ENCODE results near the gene MAP2K4.

MAP2K4 gene

GRCh38 chr17:11981862-11982261 is 38.8 kb upstream of the MAP2K4 start:
- Histone ChIP-seq H2BK12ac (ENCODE audit: low read length) (no peak overlapping the region), H3K14ac (ENCODE audit: low read length) (no peak overlapping the region), H3K9ac (ENCODE audit: low read depth, low read length, poor library complexity) (no peak overlapping the region), H3K27me3 (ENCODE audit: control insufficient read depth in 3 of 3, insufficient read depth in 3 of 3, low read depth in 1 of 3, low read length in 3 of 3) (no peaks in the 10 kb centered on the region), H3K36me3 (replicated peaks in 1 of 2; ENCODE audit: control insufficient read depth in 2 of 2, insufficient read depth in 2 of 2, low read length in 2 of 2) (peaks cover 5 to 55% of the 10 kb centered on the region in 2 donors), H3K79me1 (ENCODE audit: low read depth, low read length) (no peaks in the 10 kb centered on the region), H2BK15ac (ENCODE audit: low read length) (no peak overlapping the region), H2BK120ac (ENCODE audit: low read depth, low read length) (no peak overlapping the region), H3K27ac (replicated peaks; ENCODE audit: low read length) (no peak overlapping the region), H3K18ac (ENCODE audit: low read length) (no peak overlapping the region), H2AK5ac (ENCODE audit: low read depth, low read length) (no peak overlapping the region), H3K23ac (ENCODE audit: low read depth, low read length, poor library complexity) (no peak overlapping the region), H2AFZ (ENCODE audit: low read length) (no peak overlapping the region), H4K8ac (ENCODE audit: low read depth, low read length) (no peak overlapping the region), H4K91ac (ENCODE audit: low read depth, low read length, poor library complexity) (no peak overlapping the region), H3K4me3 (ENCODE audit: low read length in 2 of 2) (no peak overlapping the region), H3K4me2 (ENCODE audit: insufficient read depth, low read length, poor library complexity, severe bottlenecking) (no peak overlapping the region), H3K4ac (ENCODE audit: low read length) (no peak overlapping the region), H2BK5ac (ENCODE audit: low read length) (no peak overlapping the region), H3K9me3 (replicated peaks in 1 of 2; ENCODE audit: control insufficient read depth in 2 of 2, insufficient read depth in 1 of 2, low read depth in 1 of 2, low read length in 2 of 2) (peaks cover 0 to 4% of the 10 kb centered on the region in 2 donors), H3K4me1 (ENCODE audit: control insufficient read depth in 2 of 2, insufficient read depth in 1 of 2, low read depth in 1 of 2, low read length in 2 of 2) (no peaks in the 10 kb centered on the region)
- WGBS, 2 donors (ENCODE audit: extremely low coverage in 2 of 2, insufficient read length in 2 of 2, insufficient replicate concordance in 1 of 2) = no CpG with 5 or more reads among the region's 4 CpGs
- no peak for DNase-seq (ENCODE audit: low spot score)

- Histone ChIP-seq H3K4me1 (ENCODE audit: control insufficient read depth in 2 of 2, insufficient read depth in 1 of 2, low read depth in 1 of 2, low read length in 2 of 2) (no peaks in the 10 kb centered on the region), H3K9ac (ENCODE audit: low read depth, low read length, poor library complexity) (no peak overlapping the region), H3K36me3 (replicated peaks in 1 of 2; ENCODE audit: control insufficient read depth in 2 of 2, insufficient read depth in 2 of 2, low read length in 2 of 2) (peaks cover 2 to 54% of the 10 kb centered on the region in 2 donors), H4K91ac (ENCODE audit: low read depth, low read length, poor library complexity) (no peak overlapping the region), H3K79me1 (ENCODE audit: low read depth, low read length) (no peaks in the 10 kb centered on the region), H3K23ac (ENCODE audit: low read depth, low read length, poor library complexity) (no peak overlapping the region), H3K27me3 (ENCODE audit: control insufficient read depth in 3 of 3, insufficient read depth in 3 of 3, low read depth in 1 of 3, low read length in 3 of 3) (no peaks in the 10 kb centered on the region), H3K14ac (ENCODE audit: low read length) (no peak overlapping the region), H2BK120ac (ENCODE audit: low read depth, low read length) (no peak overlapping the region), H3K4me2 (ENCODE audit: insufficient read depth, low read length, poor library complexity, severe bottlenecking) (no peak overlapping the region), H2BK5ac (ENCODE audit: low read length) (no peak overlapping the region), H3K18ac (ENCODE audit: low read length) (no peak overlapping the region), H2BK15ac (ENCODE audit: low read length) (no peak overlapping the region), H2AK5ac (ENCODE audit: low read depth, low read length) (no peak overlapping the region), H3K27ac (replicated peaks; ENCODE audit: low read length) (no peak overlapping the region), H2BK12ac (ENCODE audit: low read length) (no peak overlapping the region), H2AFZ (ENCODE audit: low read length) (peak overlapping the region; percentile 8), H4K8ac (ENCODE audit: low read depth, low read length) (no peak overlapping the region), H3K4ac (ENCODE audit: low read length) (no peak overlapping the region), H3K4me3 (ENCODE audit: low read length in 2 of 2) (no peak overlapping the region), H3K9me3 (replicated peaks in 1 of 2; ENCODE audit: control insufficient read depth in 2 of 2, insufficient read depth in 1 of 2, low read depth in 1 of 2, low read length in 2 of 2) (peaks cover 0 to 3% of the 10 kb centered on the region in 2 donors)
- WGBS, 2 donors (ENCODE audit: extremely low coverage in 2 of 2, insufficient read length in 2 of 2, insufficient replicate concordance in 1 of 2) = no CpG with 5 or more reads among the region's 4 CpGs
- DNase-seq (ENCODE audit: low spot score) = no peak
These were observed 34.3 kb upstream of the MAP2K4 start for GRCh38 chr17:11986179-11986941.

GRCh38 chr17:11986942-11987329 is 33.7 kb upstream of the MAP2K4 start:
- H3K27ac ChIP-seq (replicated peaks; ENCODE audit: low read length) = no peak overlapping the region

GRCh38 chr17:11990363-11990983 is 30.2 kb upstream of the MAP2K4 start:
- Histone ChIP-seq H4K8ac (ENCODE audit: low read depth, low read length) (no peak overlapping the region), H3K79me1 (ENCODE audit: low read depth, low read length) (no peaks in the 10 kb centered on the region), H3K4me3 (ENCODE audit: low read length in 2 of 2) (no peak overlapping the region), H3K4ac (ENCODE audit: low read length) (no peak overlapping the region), H2BK15ac (ENCODE audit: low read length) (no peak overlapping the region), H2BK12ac (ENCODE audit: low read length) (no peak overlapping the region), H3K4me1 (ENCODE audit: control insufficient read depth in 2 of 2, insufficient read depth in 1 of 2, low read depth in 1 of 2, low read length in 2 of 2) (no peaks in the 10 kb centered on the region), H2AK5ac (ENCODE audit: low read depth, low read length) (no peak overlapping the region), H2BK120ac (ENCODE audit: low read depth, low read length) (no peak overlapping the region), H3K27ac (replicated peaks; ENCODE audit: low read length) (no peak overlapping the region), H2BK5ac (ENCODE audit: low read length) (no peak overlapping the region), H4K91ac (ENCODE audit: low read depth, low read length, poor library complexity) (no peak overlapping the region), H3K9ac (ENCODE audit: low read depth, low read length, poor library complexity) (no peak overlapping the region), H3K36me3 (replicated peaks in 1 of 2; ENCODE audit: control insufficient read depth in 2 of 2, insufficient read depth in 2 of 2, low read length in 2 of 2) (peaks cover 6 to 42% of the 10 kb centered on the region in 2 donors), H3K27me3 (ENCODE audit: control insufficient read depth in 3 of 3, insufficient read depth in 3 of 3, low read depth in 1 of 3, low read length in 3 of 3) (no peaks in the 10 kb centered on the region), H2AFZ (ENCODE audit: low read length) (no peak overlapping the region), H3K9me3 (replicated peaks in 1 of 2; ENCODE audit: control insufficient read depth in 2 of 2, insufficient read depth in 1 of 2, low read depth in 1 of 2, low read length in 2 of 2) (peaks cover 0 to 3% of the 10 kb centered on the region in 2 donors), H3K23ac (ENCODE audit: low read depth, low read length, poor library complexity) (no peak overlapping the region), H3K4me2 (ENCODE audit: insufficient read depth, low read length, poor library complexity, severe bottlenecking) (no peak overlapping the region), H3K14ac (ENCODE audit: low read length) (no peak overlapping the region), H3K18ac (ENCODE audit: low read length) (no peak overlapping the region)
- WGBS, 2 donors (ENCODE audit: extremely low coverage in 2 of 2, insufficient read length in 2 of 2, insufficient replicate concordance in 1 of 2) = no CpG with 5 or more reads among the region's 7 CpGs
- DNase-seq (ENCODE audit: low spot score) = no peak

More at GRCh38 chr17:11986942-11987329, 33.7 kb upstream of the MAP2K4 start:
- Histone ChIP-seq H3K79me1 (ENCODE audit: low read depth, low read length) (no peaks in the 10 kb centered on the region), H3K4me1 (ENCODE audit: control insufficient read depth in 2 of 2, insufficient read depth in 1 of 2, low read depth in 1 of 2, low read length in 2 of 2) (no peaks in the 10 kb centered on the region), H2AFZ (ENCODE audit: low read length) (peak overlapping the region; percentile 8), H3K27me3 (ENCODE audit: control insufficient read depth in 3 of 3, insufficient read depth in 3 of 3, low read depth in 1 of 3, low read length in 3 of 3) (no peaks in the 10 kb centered on the region), H3K4me3 (ENCODE audit: low read length in 2 of 2) (no peak overlapping the region), H3K4ac (ENCODE audit: low read length) (no peak overlapping the region), H2AK5ac (ENCODE audit: low read depth, low read length) (no peak overlapping the region), H4K91ac (ENCODE audit: low read depth, low read length, poor library complexity) (no peak overlapping the region), H2BK120ac (ENCODE audit: low read depth, low read length) (no peak overlapping the region), H3K23ac (ENCODE audit: low read depth, low read length, poor library complexity) (no peak overlapping the region), H3K18ac (ENCODE audit: low read length) (no peak overlapping the region), H2BK12ac (ENCODE audit: low read length) (no peak overlapping the region), H3K9me3 (replicated peaks in 1 of 2; ENCODE audit: control insufficient read depth in 2 of 2, insufficient read depth in 1 of 2, low read depth in 1 of 2, low read length in 2 of 2) (peaks cover 0 to 3% of the 10 kb centered on the region in 2 donors), H2BK5ac (ENCODE audit: low read length) (no peak overlapping the region), H3K4me2 (ENCODE audit: insufficient read depth, low read length, poor library complexity, severe bottlenecking) (no peak overlapping the region), H4K8ac (ENCODE audit: low read depth, low read length) (no peak overlapping the region), H3K14ac (ENCODE audit: low read length) (no peak overlapping the region), H3K36me3 (replicated peaks in 1 of 2; ENCODE audit: control insufficient read depth in 2 of 2, insufficient read depth in 2 of 2, low read length in 2 of 2) (peaks cover 2 to 56% of the 10 kb centered on the region in 2 donors), H3K9ac (ENCODE audit: low read depth, low read length, poor library complexity) (no peak overlapping the region), H2BK15ac (ENCODE audit: low read length) (no peak overlapping the region)
- no CpG with 5 or more reads among the region's 5 CpGs for WGBS, 2 donors (ENCODE audit: extremely low coverage in 2 of 2, insufficient read length in 2 of 2, insufficient replicate concordance in 1 of 2)
- DNase-seq (ENCODE audit: low spot score) = peak; percentile 24
